WTC11 (cell line): ENCODE measurements around the gene ABAT. TPM values are rescaled to one million over a fixed set of nuclear protein-coding genes. Genes with fewer than 3 reads are reported as not detected.
A peak's percentile ranks its signal among the peaks of the same experiment; 100 is the strongest.

Experiments used
- ATAC-seq: fragments of 200-7000 bp; cut with Tn5 transposase; 2 replicates; pipeline ENCODE4 v1.10.0; 2021; ENCODE audit warnings: mild to moderate bottlenecking, moderate library complexity
- CTCF ChIA-PET: fragments of 300-600 bp; sonication (Branson Sonifier 250); formaldehyde crosslinking; loops from one replicate; lab custom pipeline; 2021; ENCODE audit warnings: antibody characterized with exemption; lab: Charles Lee
- POLR2A ChIA-PET: fragments of 350-600 bp; sonication (Branson Sonifier 250); formaldehyde crosslinking; loops from one replicate; lab custom pipeline; 2021; ENCODE audit warnings: antibody characterized with exemption; lab: Charles Lee
- DNase-seq: peaks from one replicate; pipeline ENCODE4 v3.0.0; 2021; ENCODE audit warnings: low spot score
- H3K27ac Mint-ChIP-seq: 2 replicates; pipeline ENCODE4 v1.8.0; 2021; ENCODE audit warnings: mixed read lengths
- H3K27me3 Mint-ChIP-seq: 2 replicates; pipeline ENCODE4 v1.8.0; 2021; ENCODE audit warnings: low read depth, mild to moderate bottlenecking, moderate library complexity, mixed read lengths
- H3K36me3 Mint-ChIP-seq: 2 replicates; pipeline ENCODE4 v1.8.0; 2021; ENCODE audit warnings: mixed read lengths
- H3K4me1 Mint-ChIP-seq: 2 replicates; pipeline ENCODE4 v1.8.0; 2022; ENCODE audit warnings: mixed read lengths
- H3K4me3 Mint-ChIP-seq: 2 replicates; pipeline ENCODE4 v1.8.0; 2021; ENCODE audit warnings: mild to moderate bottlenecking, moderate library complexity, mixed read lengths
- H3K9me3 Mint-ChIP-seq: 2 replicates; pipeline ENCODE4 v1.8.0; 2021; ENCODE audit warnings: mixed read lengths
- AR ChIP-seq: fragments of 250-450 bp; sonication (Bioruptor Pico); IDR thresholded peaks from 2 replicates; pipeline ENCODE4 v1.9.0; 2021; ENCODE audit warnings: mild to moderate bottlenecking
- ARID4B ChIP-seq: sonication (generic); formaldehyde crosslinking; IDR thresholded peaks from 2 replicates; pipeline ENCODE4 v1.8.0; 2023; ENCODE audit warnings: missing genetic modification reagents, mild to moderate bottlenecking, borderline replicate concordance
- ERG ChIP-seq: fragments of 250-450 bp; sonication (Bioruptor Pico); IDR thresholded peaks from 2 replicates; pipeline ENCODE4 v1.8.0; 2021; ENCODE audit warnings: mild to moderate bottlenecking
- MLX ChIP-seq: sonication (generic); formaldehyde crosslinking; IDR thresholded peaks from 2 replicates; pipeline ENCODE4 v1.8.1; 2023; ENCODE audit warnings: mild to moderate bottlenecking, missing genetic modification reagents, moderate library complexity
- NR3C1 ChIP-seq: sonication (generic); formaldehyde crosslinking; conservative IDR thresholded peaks from 2 replicates; pipeline ENCODE4 v1.8.1; 2023; ENCODE audit warnings: low read depth, mild to moderate bottlenecking, missing genetic modification reagents
- OVOL2 ChIP-seq: fragments of 250-450 bp; sonication (Bioruptor Pico); IDR thresholded peaks from 2 replicates; pipeline ENCODE4 v1.9.0; 2021; ENCODE audit warnings: mild to moderate bottlenecking, borderline replicate concordance
- PREB ChIP-seq: sonication (generic); formaldehyde crosslinking; IDR thresholded peaks from 2 replicates; pipeline ENCODE4 v1.8.1; 2022; ENCODE audit warnings: mild to moderate bottlenecking, missing genetic modification reagents, moderate library complexity, borderline replicate concordance
- PRRX2 ChIP-seq: fragments of 250-450 bp; sonication (Bioruptor Pico); IDR thresholded peaks from 2 replicates; pipeline ENCODE4 v1.8.0; 2021; ENCODE audit warnings: mild to moderate bottlenecking
- RORB ChIP-seq: fragments of 250-450 bp; sonication (Bioruptor Pico); IDR thresholded peaks from 2 replicates; pipeline ENCODE4 v1.9.0; 2021; ENCODE audit warnings: mild to moderate bottlenecking
- SP1 ChIP-seq: sonication (generic); formaldehyde crosslinking; conservative IDR thresholded peaks from 2 replicates; pipeline ENCODE4 v1.8.1; 2022; ENCODE audit warnings: missing genetic modification reagents
- TEAD1 ChIP-seq: sonication (generic); formaldehyde crosslinking; IDR thresholded peaks from 2 replicates; pipeline ENCODE4 v1.8.0; 2022; ENCODE audit warnings: mild to moderate bottlenecking, missing genetic modification reagents
- TP53 ChIP-seq: sonication (generic); formaldehyde crosslinking; IDR thresholded peaks from 2 replicates; pipeline ENCODE4 v1.8.1; 2023; ENCODE audit warnings: mild to moderate bottlenecking, missing genetic modification reagents
- ZBTB21 ChIP-seq: sonication (generic); formaldehyde crosslinking; IDR thresholded peaks from 2 replicates; pipeline ENCODE4 v1.8.1; 2023; ENCODE audit warnings: mild to moderate bottlenecking, missing genetic modification reagents, borderline replicate concordance
- ZMAT4 ChIP-seq: fragments of 250-450 bp; sonication (Bioruptor Pico); IDR thresholded peaks from 2 replicates; pipeline ENCODE4 v1.9.0; 2021; ENCODE audit warnings: mild to moderate bottlenecking
- ZNF121 ChIP-seq: sonication (generic); formaldehyde crosslinking; IDR thresholded peaks from 2 replicates; pipeline ENCODE4 v1.8.0; 2023; ENCODE audit warnings: missing genetic modification reagents
- ZNF263 ChIP-seq: sonication (generic); formaldehyde crosslinking; IDR thresholded peaks from 2 replicates; pipeline ENCODE4 v1.8.1; 2022; ENCODE audit warnings: low read depth, mild to moderate bottlenecking, moderate library complexity, missing genetic modification reagents
- ZNF416 ChIP-seq: fragments of 250-450 bp; sonication (Bioruptor Pico); IDR thresholded peaks from 2 replicates; pipeline ENCODE4 v1.9.0; 2021; ENCODE audit warnings: mild to moderate bottlenecking, inconsistent platforms
- ZNF423 ChIP-seq: fragments of 250-450 bp; sonication (Bioruptor Pico); IDR thresholded peaks from 2 replicates; pipeline ENCODE4 v2.1.2; 2022; ENCODE audit warnings: mild to moderate bottlenecking, moderate library complexity
- ZNF671 ChIP-seq: fragments of 250-450 bp; sonication (Bioruptor Pico); IDR thresholded peaks from 2 replicates; pipeline ENCODE4 v1.8.0; 2021; ENCODE audit warnings: mild to moderate bottlenecking
- total RNA-seq: library from RNA; stranded (reverse); gene quantifications from 3 replicates; pipeline ENCODE4 v1.2.3, GENCODE V29; 2021
- TF ChIP-seq, protein P1 (sequence below): sonication (generic); formaldehyde crosslinking; IDR thresholded peaks from 2 replicates; pipeline ENCODE4 v1.8.1; 2023; ENCODE audit warnings: mild to moderate bottlenecking, missing genetic modification reagents
- TF ChIP-seq, protein P2 (sequence below): sonication (generic); formaldehyde crosslinking; IDR thresholded peaks from 2 replicates; pipeline ENCODE4 v1.8.1; 2022; ENCODE audit warnings: mild to moderate bottlenecking, moderate library complexity, missing genetic modification reagents

The ABAT gene
- total RNA-seq, 1 experiment from 2014 or later, result 6.6 TPM

- H3K4me3 Mint-ChIP-seq, result no peak overlapping the region
- H3K4me1 Mint-ChIP-seq, result peaks cover 18% of the 10 kb centered on the region
- POLR2A ChIA-PET, result no interaction called here
- H3K9me3 Mint-ChIP-seq, result no peaks in the 10 kb centered on the region
- CTCF ChIA-PET, result interaction anchor here (1.1 to 1.2 kb wide), 2 partner anchors 10 to 97 kb away, joined by 3 read pairs; no protein-coding TSS in a partner anchor
- no peaks in the 10 kb centered on the region for H3K27me3 Mint-ChIP-seq
- no peaks in the 10 kb centered on the region for H3K36me3 Mint-ChIP-seq
- ATAC-seq (peak; percentile 68), DNase-seq (peak; percentile 32)
- no peak for TF ChIP-seq ERG
- no peak for TF ChIP-seq SP1 (CRISPR knock-in tag)
- TF ChIP-seq, protein P1, sequence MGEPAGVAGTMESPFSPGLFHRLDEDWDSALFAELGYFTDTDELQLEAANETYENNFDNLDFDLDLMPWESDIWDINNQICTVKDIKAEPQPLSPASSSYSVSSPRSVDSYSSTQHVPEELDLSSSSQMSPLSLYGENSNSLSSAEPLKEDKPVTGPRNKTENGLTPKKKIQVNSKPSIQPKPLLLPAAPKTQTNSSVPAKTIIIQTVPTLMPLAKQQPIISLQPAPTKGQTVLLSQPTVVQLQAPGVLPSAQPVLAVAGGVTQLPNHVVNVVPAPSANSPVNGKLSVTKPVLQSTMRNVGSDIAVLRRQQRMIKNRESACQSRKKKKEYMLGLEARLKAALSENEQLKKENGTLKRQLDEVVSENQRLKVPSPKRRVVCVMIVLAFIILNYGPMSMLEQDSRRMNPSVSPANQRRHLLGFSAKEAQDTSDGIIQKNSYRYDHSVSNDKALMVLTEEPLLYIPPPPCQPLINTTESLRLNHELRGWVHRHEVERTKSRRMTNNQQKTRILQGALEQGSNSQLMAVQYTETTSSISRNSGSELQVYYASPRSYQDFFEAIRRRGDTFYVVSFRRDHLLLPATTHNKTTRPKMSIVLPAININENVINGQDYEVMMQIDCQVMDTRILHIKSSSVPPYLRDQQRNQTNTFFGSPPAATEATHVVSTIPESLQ (CRISPR knock-in tag), result no peak
- 0 out of 2 replicates have a peak, but pooled peaks have one; percentile 28 for TF ChIP-seq NR3C1 (CRISPR knock-in tag)
- no peak for TF ChIP-seq PREB (CRISPR knock-in tag)
- TF ChIP-seq ARID4B (CRISPR knock-in tag), result no peak
- no peak for TF ChIP-seq RORB (CRISPR knock-in tag)
- peak overlapping the region; percentile 41; the same call in 1 of the 2 replicates for H3K27ac Mint-ChIP-seq
These were observed 90.3 kb downstream of the ABAT start for GRCh38 chr16:8764525-8765250.

GRCh38 chr16:8767176-8767575 is 92.8 kb downstream of the ABAT start:
- H3K36me3 Mint-ChIP-seq, result no peaks in the 10 kb centered on the region
- H3K27ac Mint-ChIP-seq, result no peak overlapping the region
- no peak overlapping the region for H3K4me3 Mint-ChIP-seq
- H3K9me3 Mint-ChIP-seq, result no peaks in the 10 kb centered on the region
- H3K27me3 Mint-ChIP-seq, result no peaks in the 10 kb centered on the region
- POLR2A ChIA-PET, result no interaction called here
- H3K4me1 Mint-ChIP-seq, result peaks cover 18% of the 10 kb centered on the region
- DNase-seq, result no peak
- CTCF ChIA-PET, result no interaction called here
- ATAC-seq, result no peak
- no peak for TF ChIP-seq OVOL2 (CRISPR knock-in tag)
- no peak for TF ChIP-seq ZNF263
- no peak for TF ChIP-seq ZNF416 (CRISPR knock-in tag)
- no peak for TF ChIP-seq SP1 (CRISPR knock-in tag)
- no peak for TF ChIP-seq ZNF121 (CRISPR knock-in tag)
- TF ChIP-seq MLX (CRISPR knock-in tag), result no peak
- TF ChIP-seq, protein P2, sequence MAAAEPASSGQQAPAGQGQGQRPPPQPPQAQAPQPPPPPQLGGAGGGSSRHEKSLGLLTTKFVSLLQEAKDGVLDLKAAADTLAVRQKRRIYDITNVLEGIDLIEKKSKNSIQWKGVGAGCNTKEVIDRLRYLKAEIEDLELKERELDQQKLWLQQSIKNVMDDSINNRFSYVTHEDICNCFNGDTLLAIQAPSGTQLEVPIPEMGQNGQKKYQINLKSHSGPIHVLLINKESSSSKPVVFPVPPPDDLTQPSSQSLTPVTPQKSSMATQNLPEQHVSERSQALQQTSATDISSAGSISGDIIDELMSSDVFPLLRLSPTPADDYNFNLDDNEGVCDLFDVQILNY (CRISPR knock-in tag), result no peak
- TF ChIP-seq TP53 (CRISPR knock-in tag), result no peak
- no peak for TF ChIP-seq ZMAT4 (CRISPR knock-in tag)
- no peak for TF ChIP-seq ZNF671 (CRISPR knock-in tag)
- no peak for TF ChIP-seq TEAD1 (CRISPR knock-in tag)
- TF ChIP-seq PRRX2 (CRISPR knock-in tag), result no peak
- no peak for TF ChIP-seq AR (CRISPR knock-in tag)
- no peak for TF ChIP-seq ZNF423 (CRISPR knock-in tag)
- no peak for TF ChIP-seq ZBTB21 (CRISPR knock-in tag)
